Astrocyte (in vitro differentiated cells and primary cell): ENCODE results near the gene KRT222.

Experiments
- CTCF ChIP-seq: IDR thresholded peaks from 2 replicates; pipeline ENCODE4 v1.5.1; 2011; ENCODE audit warnings: low read depth, mild to moderate bottlenecking, inconsistent platforms, low read length, moderate library complexity; ENCODE audit not compliant: insufficient read depth
- EZH2 ChIP-seq: IDR thresholded peaks from 2 replicates; pipeline ENCODE4 v1.6.1; 2012; ENCODE audit warnings: mild to moderate bottlenecking, low read length, inconsistent platforms; ENCODE audit not compliant: insufficient read depth

GRCh38 chr17:40699853-40700252, 34.9 kb upstream of the KRT222 start:
- TF ChIP-seq EZH2, result no peak
- TF ChIP-seq CTCF, result no peak
